Measurements from ENCODE around the gene PTGES2. TPM values are rescaled to one million over a fixed set of nuclear protein-coding genes. Genes with fewer than 3 reads are reported as not detected.

PTGES2 gene
- total and polyA plus RNA-seq, 2 experiments from 2014 or later = 59.7 to 124 TPM

DNA sequence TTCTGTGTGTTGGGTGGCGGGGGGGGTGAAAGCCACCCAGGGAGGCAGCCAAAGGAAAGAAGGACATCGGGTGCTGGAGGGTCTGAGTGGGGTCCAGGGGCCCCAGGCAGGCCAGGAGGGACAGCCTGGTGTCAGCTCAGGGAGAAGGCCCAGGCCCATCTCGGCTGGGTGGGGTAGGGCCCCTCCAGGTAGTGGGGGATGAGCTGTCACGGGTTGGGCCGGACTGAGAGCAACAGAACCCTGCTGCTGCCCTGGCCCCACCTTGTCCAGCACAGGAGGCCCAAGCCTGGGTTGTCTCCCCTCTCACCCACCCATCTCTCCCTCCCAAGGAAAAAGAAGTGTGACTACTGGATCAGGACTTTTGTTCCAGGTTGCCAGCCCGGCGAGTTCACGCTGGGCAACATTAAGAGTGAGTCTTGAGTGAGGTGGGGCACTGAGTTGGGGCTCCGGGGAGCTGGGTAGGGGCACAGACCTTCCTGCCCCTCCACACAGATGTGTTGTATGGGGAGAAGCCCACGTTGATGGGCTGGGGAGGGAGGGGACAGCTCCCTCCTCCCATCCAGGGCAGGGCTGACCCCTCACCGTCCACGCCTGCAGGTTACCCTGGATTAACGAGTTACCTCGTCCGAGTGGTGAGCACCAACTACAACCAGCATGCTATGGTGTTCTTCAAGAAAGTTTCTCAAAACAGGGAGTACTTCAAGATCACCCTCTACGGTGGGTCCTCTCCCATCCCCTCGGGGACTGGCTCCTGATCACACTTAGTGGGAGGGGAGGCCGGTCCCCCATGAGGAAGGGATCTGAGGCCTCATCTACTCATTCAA, 24.0 kb upstream of the PTGES2 start:
- H3K4me3 Mint-ChIP-seq = no peak overlapping the region; the same call in 2 of the 3 replicates
- H3K4me1 Mint-ChIP-seq = peaks cover 10% of the 10 kb centered on the region
- Histone ChIP-seq H3K4me2 (no peak overlapping the region), H2AFZ (no peak overlapping the region), H4K20me1 (replicated peaks; ENCODE audit: insufficient read depth) (no peaks in the 10 kb centered on the region), H3F3A (replicated peaks; ENCODE audit: low read depth) (no peaks in the 10 kb centered on the region), H3K4me1 (ENCODE audit: insufficient read depth) (peaks cover 3% of the 10 kb centered on the region), H3K36me3 (ENCODE audit: insufficient read depth) (no peaks in the 10 kb centered on the region), H3K79me2 (replicated peaks; ENCODE audit: insufficient read depth) (no peaks in the 10 kb centered on the region), H3K9me2 (ENCODE audit: insufficient read depth) (no peaks in the 10 kb centered on the region), H3K4me3 (no peak overlapping the region), H3K27me3 (ENCODE audit: insufficient read depth) (no peaks in the 10 kb centered on the region), H3K27ac (ENCODE audit: low read depth) (no peak overlapping the region)
- H3K9me3 Mint-ChIP-seq = peaks cover 3% of the 10 kb centered on the region; the same call in 1 of the 3 replicates
- ATAC-seq (no peak), DNase-seq (ENCODE audit: low spot score) (no peak)
- no peak overlapping the region for H3K27ac Mint-ChIP-seq
- peaks cover 8% of the 10 kb centered on the region for H3K27me3 Mint-ChIP-seq (ENCODE audit: insufficient read depth, low read depth, poor library complexity)
- H3K36me3 Mint-ChIP-seq (ENCODE audit: low read depth) = no peaks in the 10 kb centered on the region
- TF ChIP-seq POLR2AphosphoS5 (IDR thresholded peaks at IDR 0.05; ENCODE audit: low read depth) (no peak), CTCF (conservative IDR thresholded peaks at IDR 0.05; ENCODE audit: low read depth in 2 of 2) (no peak), ZNF462 (CRISPR knock-in tag; IDR thresholded peaks at IDR 0.05) (no peak), NANOG (IDR thresholded peaks at IDR 0.05; ENCODE audit: borderline replicate concordance) (no peak), EZH2 (IDR thresholded peaks at IDR 0.05; ENCODE audit: low read depth, unreplicated experiment) (no peak), CREB1 (CRISPR knock-in tag; IDR thresholded peaks at IDR 0.05; ENCODE audit: low read depth) (no peak), ZNF114 (CRISPR knock-in tag; IDR thresholded peaks at IDR 0.05) (no peak), EZH2phosphoT487 (IDR thresholded peaks at IDR 0.05; ENCODE audit: unreplicated experiment) (no peak), JUNB (IDR thresholded peaks at IDR 0.05; ENCODE audit: unreplicated experiment) (no peak), STAT1 (IDR thresholded peaks at IDR 0.05; ENCODE audit: unreplicated experiment) (no peak), ZNF331 (CRISPR knock-in tag; IDR thresholded peaks at IDR 0.05; ENCODE audit: low read depth) (no peak)
- TF ChIP-seq, protein P1, sequence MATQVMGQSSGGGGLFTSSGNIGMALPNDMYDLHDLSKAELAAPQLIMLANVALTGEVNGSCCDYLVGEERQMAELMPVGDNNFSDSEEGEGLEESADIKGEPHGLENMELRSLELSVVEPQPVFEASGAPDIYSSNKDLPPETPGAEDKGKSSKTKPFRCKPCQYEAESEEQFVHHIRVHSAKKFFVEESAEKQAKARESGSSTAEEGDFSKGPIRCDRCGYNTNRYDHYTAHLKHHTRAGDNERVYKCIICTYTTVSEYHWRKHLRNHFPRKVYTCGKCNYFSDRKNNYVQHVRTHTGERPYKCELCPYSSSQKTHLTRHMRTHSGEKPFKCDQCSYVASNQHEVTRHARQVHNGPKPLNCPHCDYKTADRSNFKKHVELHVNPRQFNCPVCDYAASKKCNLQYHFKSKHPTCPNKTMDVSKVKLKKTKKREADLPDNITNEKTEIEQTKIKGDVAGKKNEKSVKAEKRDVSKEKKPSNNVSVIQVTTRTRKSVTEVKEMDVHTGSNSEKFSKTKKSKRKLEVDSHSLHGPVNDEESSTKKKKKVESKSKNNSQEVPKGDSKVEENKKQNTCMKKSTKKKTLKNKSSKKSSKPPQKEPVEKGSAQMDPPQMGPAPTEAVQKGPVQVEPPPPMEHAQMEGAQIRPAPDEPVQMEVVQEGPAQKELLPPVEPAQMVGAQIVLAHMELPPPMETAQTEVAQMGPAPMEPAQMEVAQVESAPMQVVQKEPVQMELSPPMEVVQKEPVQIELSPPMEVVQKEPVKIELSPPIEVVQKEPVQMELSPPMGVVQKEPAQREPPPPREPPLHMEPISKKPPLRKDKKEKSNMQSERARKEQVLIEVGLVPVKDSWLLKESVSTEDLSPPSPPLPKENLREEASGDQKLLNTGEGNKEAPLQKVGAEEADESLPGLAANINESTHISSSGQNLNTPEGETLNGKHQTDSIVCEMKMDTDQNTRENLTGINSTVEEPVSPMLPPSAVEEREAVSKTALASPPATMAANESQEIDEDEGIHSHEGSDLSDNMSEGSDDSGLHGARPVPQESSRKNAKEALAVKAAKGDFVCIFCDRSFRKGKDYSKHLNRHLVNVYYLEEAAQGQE (IDR thresholded peaks at IDR 0.05; ENCODE audit: unreplicated experiment) = no peak
- TF ChIP-seq, protein P2, sequence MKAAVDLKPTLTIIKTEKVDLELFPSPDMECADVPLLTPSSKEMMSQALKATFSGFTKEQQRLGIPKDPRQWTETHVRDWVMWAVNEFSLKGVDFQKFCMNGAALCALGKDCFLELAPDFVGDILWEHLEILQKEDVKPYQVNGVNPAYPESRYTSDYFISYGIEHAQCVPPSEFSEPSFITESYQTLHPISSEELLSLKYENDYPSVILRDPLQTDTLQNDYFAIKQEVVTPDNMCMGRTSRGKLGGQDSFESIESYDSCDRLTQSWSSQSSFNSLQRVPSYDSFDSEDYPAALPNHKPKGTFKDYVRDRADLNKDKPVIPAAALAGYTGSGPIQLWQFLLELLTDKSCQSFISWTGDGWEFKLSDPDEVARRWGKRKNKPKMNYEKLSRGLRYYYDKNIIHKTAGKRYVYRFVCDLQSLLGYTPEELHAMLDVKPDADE (IDR thresholded peaks at IDR 0.05) = no peak

Data from GM23338 (cell line).